Endothelial cell of umbilical vein (primary cell): ENCODE measurements around the gene KRTAP20-4. TPM values are rescaled to one million over a fixed set of nuclear protein-coding genes. Genes with fewer than 3 reads are reported as not detected.

ENCODE experiments used
- BruUV-seq: library from RNA; stranded (reverse); fragments of 400-500 nt; replicated peaks from 2 replicates; lab custom pipeline; 2021; lab: Mats Ljungman, UMichigan
- CTCF ChIA-PET: fragments of 300-600, 350-600 bp; sonication (Branson Sonifier 250); formaldehyde crosslinking; loops from one replicate; lab custom pipeline; 2021; ENCODE audit warnings: antibody characterized with exemption, inconsistent platforms; lab: Charles Lee
- POLR2A ChIA-PET: fragments of 300-600, 350-600 bp; sonication (Branson Sonifier 250); formaldehyde crosslinking; loops from one replicate; lab custom pipeline; 2021; ENCODE audit warnings: antibody characterized with exemption, inconsistent platforms; lab: Charles Lee
- DNase-seq: peaks from one replicate; pipeline ENCODE4 v3.0.0-alpha.2; 2011; ENCODE audit warnings: low read depth, low spot score
- FAIRE-seq: peaks from 2 replicates; lab custom pipeline; 2011; peaks lifted over from hg19 to GRCh38; lab: Jason Lieb, UNC
- H2AFZ ChIP-seq: 2 replicates; pipeline ENCODE4 v1.6.0; 2012; ENCODE audit warnings: low read depth, low read length, control low read depth, inconsistent platforms
- H3K27ac ChIP-seq: 2 replicates; pipeline ENCODE4 v1.5.1; 2011; ENCODE audit warnings: low read depth, mild to moderate bottlenecking, control low read depth, low read length, moderate library complexity; ENCODE audit not compliant: insufficient read depth
- H3K27me3 ChIP-seq, 2 experiments: 2 replicates each; pipeline versions ENCODE4 v1.6.0 to v1.6.1; 2011; ENCODE audit warnings: low read length in 2 of 2, mixed read lengths in 1 of 2; ENCODE audit not compliant: control insufficient read depth in 2 of 2, insufficient read depth in 2 of 2
- H3K36me3 ChIP-seq, 2 experiments: 2 replicates in 1 of 2; 3 replicates in 1 of 2; pipeline ENCODE4 v1.5.1; 2011; ENCODE audit warnings: low read length in 2 of 2, mild to moderate bottlenecking in 1 of 2, moderate library complexity in 1 of 2; ENCODE audit not compliant: control insufficient read depth in 2 of 2, insufficient read depth in 2 of 2; ENCODE audit errors: extremely low read depth in 1 of 2
- H3K4me1 ChIP-seq: 3 replicates; pipeline ENCODE4 v1.5.1; 2011; ENCODE audit warnings: mild to moderate bottlenecking, low read length; ENCODE audit not compliant: control insufficient read depth, insufficient read depth; ENCODE audit errors: extremely low read depth
- H3K4me2 ChIP-seq: 2 replicates; pipeline ENCODE4 v1.6.1; 2011; ENCODE audit warnings: low read length, control low read depth, mixed read lengths; ENCODE audit not compliant: insufficient read depth
- H3K4me3 ChIP-seq, 3 experiments: fragments of 200-600 bp in 1 of 3; sonication (generic), shearing (Covaris generic) in 1 of 3; replicated peaks in 1 of 3; 2 replicates each; pipeline ENCODE4 v1.5.1; 2011 to 2016; ENCODE audit warnings: control low read depth in 3 of 3, low read length in 3 of 3, mild to moderate bottlenecking in 2 of 3, inconsistent platforms in 1 of 3, low read depth in 1 of 3, moderate library complexity in 1 of 3; ENCODE audit not compliant: insufficient read depth in 1 of 3
- H3K79me2 ChIP-seq: 2 replicates; pipeline ENCODE4 v1.6.0; 2012; ENCODE audit warnings: low read length, inconsistent platforms; ENCODE audit not compliant: control insufficient read depth, insufficient read depth
- H3K9ac ChIP-seq: replicated peaks from 2 replicates; pipeline ENCODE3; 2011; ENCODE audit warnings: low read length, control low read depth; ENCODE audit not compliant: insufficient read depth; ENCODE audit errors: extremely low read depth
- H3K9me1 ChIP-seq: replicated peaks from 3 replicates; pipeline ENCODE4 v1.6.0; 2011; ENCODE audit warnings: mild to moderate bottlenecking, low read length; ENCODE audit not compliant: control insufficient read depth, insufficient read depth; ENCODE audit errors: extremely low read depth
- H3K9me3 ChIP-seq: replicated peaks from 2 replicates; pipeline ENCODE4 v1.5.1; 2012; ENCODE audit warnings: low read length, inconsistent platforms; ENCODE audit not compliant: control insufficient read depth, insufficient read depth
- H4K20me1 ChIP-seq: replicated peaks from 2 replicates; pipeline ENCODE3; 2011; ENCODE audit warnings: mild to moderate bottlenecking, low read length; ENCODE audit not compliant: control insufficient read depth, insufficient read depth; ENCODE audit errors: extremely low read depth
- EZH2 ChIP-seq: IDR thresholded peaks from 2 replicates; pipeline ENCODE4 v1.6.1; 2012; ENCODE audit warnings: borderline replicate concordance, low read depth, mild to moderate bottlenecking, moderate library complexity, low read length, inconsistent platforms; ENCODE audit not compliant: severe bottlenecking
- FOS ChIP-seq: IDR thresholded peaks from 2 replicates; pipeline ENCODE4 v1.6.1; 2011; ENCODE audit warnings: mild to moderate bottlenecking, low read length, moderate library complexity, borderline replicate concordance; ENCODE audit not compliant: insufficient read depth
- GATA2 ChIP-seq: IDR thresholded peaks from 2 replicates; pipeline ENCODE4 v1.7.0; 2011; ENCODE audit warnings: low read depth, mild to moderate bottlenecking, moderate library complexity, mixed read lengths, low read length; ENCODE audit not compliant: insufficient read length, insufficient read depth
- JUN ChIP-seq: IDR thresholded peaks from 2 replicates; pipeline ENCODE4 v1.6.1; 2011; ENCODE audit warnings: borderline replicate concordance, low read depth; ENCODE audit not compliant: insufficient read length, insufficient read depth
- MYC ChIP-seq: IDR thresholded peaks from one replicate; pipeline ENCODE4 v1.6.1; 2011; ENCODE audit warnings: mild to moderate bottlenecking, low read depth, low read length
- POLR2A ChIP-seq: IDR thresholded peaks from 2 replicates; pipeline ENCODE4 v1.6.1; 2012; ENCODE audit warnings: low read depth, mild to moderate bottlenecking, control low read depth, low read length
- POLR2AphosphoS5 ChIP-seq: IDR thresholded peaks from 2 replicates; pipeline ENCODE4 v1.6.1; 2012; ENCODE audit warnings: low read depth, mild to moderate bottlenecking, control low read depth, low read length, moderate library complexity; ENCODE audit not compliant: insufficient read depth
- dilution Hi-C: fragments of 300-500 bp; cut with MboI; formaldehyde crosslinking; loops from one replicate; pipeline ENCODE4 v1.15.0; 2019; ENCODE audit warnings: low sequenced_read_pairs; ENCODE audit not compliant: extremely low pct_ligation_motif_present
- intact Hi-C: fragments of 100-400 bp; cut with micrococcal nuclease; formaldehyde crosslinking; loops from one replicate; pipeline ENCODE4 v1.10.0; 2022
- polyA plus RNA-seq, 4 experiments: library from polyadenylated mRNA; depleted of rRNA in 3 of 4; stranded (reverse) in 3 of 4; unstranded in 1 of 4; fragments of >200 nt; gene quantifications; 2 replicates each; pipeline versions ENCODE4 v1.2.1 to v1.2.3, GENCODE V29; 2011 to 2012; ENCODE audit warnings: missing spikeins in 1 of 4
- total RNA-seq: library from RNA; stranded (reverse); gene quantifications from 2 replicates; pipeline ENCODE4 v1.2.3, GENCODE V29; 2021
- TF ChIP-seq, protein P1 (sequence below): IDR thresholded peaks from 2 replicates; pipeline ENCODE4 v1.6.1; 2011; ENCODE audit not compliant: insufficient read depth, insufficient read length
- TF ChIP-seq, protein P2 (sequence below), 2 donors: IDR thresholded peaks; 1 replicate in 1 of 2; 2 replicates in 1 of 2; pipeline ENCODE4 v1.5.1; 2011; ENCODE audit warnings: low read length in 2 of 2, mild to moderate bottlenecking in 2 of 2, moderate library complexity in 2 of 2, control low read depth in 1 of 2, inconsistent platforms in 1 of 2, low read depth in 1 of 2; ENCODE audit not compliant: insufficient read depth in 1 of 2; ENCODE audit errors: extremely low read depth in 1 of 2

The KRTAP20-4 gene
- total and polyA plus RNA-seq, 2 donors (not counting 3 experiments of a cell fraction or from before 2014, with no cell fraction given): not detected

DNA sequence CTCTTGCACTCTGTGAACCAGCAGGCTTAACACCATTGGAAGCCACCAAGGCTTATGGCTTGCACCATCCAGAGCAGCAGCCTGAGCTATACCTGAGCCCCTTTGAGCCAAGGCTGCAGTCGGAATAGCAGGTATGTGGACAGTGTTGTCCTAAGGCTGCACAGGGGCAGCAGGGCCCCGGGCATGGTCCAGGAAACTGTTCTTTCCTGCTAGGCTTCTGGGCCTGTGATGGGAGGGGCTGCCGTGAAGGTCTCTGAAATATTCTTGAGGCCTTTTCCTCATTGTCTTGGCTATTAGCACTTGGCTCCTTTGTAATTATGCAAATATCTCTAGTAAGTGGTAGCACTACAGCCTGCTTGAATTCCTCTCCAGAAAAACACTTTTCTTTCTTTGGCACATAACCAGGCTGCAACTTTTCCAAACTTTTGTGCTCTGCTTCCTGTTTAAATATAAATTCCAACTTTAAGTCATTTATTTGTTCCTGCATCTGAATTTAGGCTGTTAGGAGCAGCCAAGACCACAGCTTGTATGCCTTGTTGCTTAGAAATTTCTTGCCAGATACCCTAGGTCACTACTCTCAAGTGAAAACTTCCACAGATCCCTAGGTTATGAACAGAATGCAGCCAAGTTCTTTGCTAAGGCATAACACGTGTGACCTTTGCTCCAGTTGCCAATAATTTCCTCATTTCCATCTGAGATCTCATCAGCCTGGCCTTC is 5.2 kb downstream of the KRTAP20-4 start:
- Histone ChIP-seq H4K20me1 (no peaks in the 10 kb centered on the region), H3K4me2 (no peak overlapping the region), H3K36me3 (no peaks in the 10 kb centered on the region), H3K4me3 (no peak overlapping the region), H3K9ac (no peak overlapping the region), H3K9me1 (no peaks in the 10 kb centered on the region), H3K9me3 (peaks cover 6% of the 10 kb centered on the region), H2AFZ (no peak overlapping the region), H3K79me2 (no peaks in the 10 kb centered on the region), H3K4me1 (no peaks in the 10 kb centered on the region), H3K27ac (no peak overlapping the region), H3K27me3 (no peaks in the 10 kb centered on the region)
- dilution Hi-C loops (no loop called here), intact Hi-C loops (no loop called here)
- DNase-seq (no peak), FAIRE-seq (no peak)
- TF ChIP-seq POLR2AphosphoS5 (no peak), EZH2 (no peak)
- POLR2A ChIA-PET: no interaction called here
- CTCF ChIA-PET: no interaction called here
- no TSS peak for BruUV-seq

DNA sequence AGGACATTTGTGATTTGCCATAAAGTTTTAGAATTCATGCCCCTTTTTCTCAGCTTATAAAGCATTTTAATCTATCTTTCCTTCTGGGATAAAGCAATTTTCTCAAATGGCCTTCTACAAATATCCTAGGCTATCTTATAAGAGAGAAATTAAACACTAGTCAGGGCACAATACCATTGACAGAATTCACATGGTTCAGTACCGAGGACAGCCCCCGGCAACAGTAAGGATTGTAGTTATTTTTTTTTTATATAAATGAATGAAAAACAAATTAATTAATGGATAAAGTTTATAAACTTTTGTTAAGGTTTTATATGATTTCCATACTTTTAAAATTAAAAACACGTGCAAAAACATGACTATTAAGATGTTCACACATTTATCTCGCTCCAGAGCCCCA is 7.7 kb downstream of the KRTAP20-4 start:
- TF ChIP-seq, protein P1, sequence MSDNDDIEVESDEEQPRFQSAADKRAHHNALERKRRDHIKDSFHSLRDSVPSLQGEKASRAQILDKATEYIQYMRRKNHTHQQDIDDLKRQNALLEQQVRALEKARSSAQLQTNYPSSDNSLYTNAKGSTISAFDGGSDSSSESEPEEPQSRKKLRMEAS: no peak
- no peak for TF ChIP-seq EZH2
- no peak for TF ChIP-seq JUN
- no peak for TF ChIP-seq POLR2AphosphoS5
- TF ChIP-seq, protein P2, sequence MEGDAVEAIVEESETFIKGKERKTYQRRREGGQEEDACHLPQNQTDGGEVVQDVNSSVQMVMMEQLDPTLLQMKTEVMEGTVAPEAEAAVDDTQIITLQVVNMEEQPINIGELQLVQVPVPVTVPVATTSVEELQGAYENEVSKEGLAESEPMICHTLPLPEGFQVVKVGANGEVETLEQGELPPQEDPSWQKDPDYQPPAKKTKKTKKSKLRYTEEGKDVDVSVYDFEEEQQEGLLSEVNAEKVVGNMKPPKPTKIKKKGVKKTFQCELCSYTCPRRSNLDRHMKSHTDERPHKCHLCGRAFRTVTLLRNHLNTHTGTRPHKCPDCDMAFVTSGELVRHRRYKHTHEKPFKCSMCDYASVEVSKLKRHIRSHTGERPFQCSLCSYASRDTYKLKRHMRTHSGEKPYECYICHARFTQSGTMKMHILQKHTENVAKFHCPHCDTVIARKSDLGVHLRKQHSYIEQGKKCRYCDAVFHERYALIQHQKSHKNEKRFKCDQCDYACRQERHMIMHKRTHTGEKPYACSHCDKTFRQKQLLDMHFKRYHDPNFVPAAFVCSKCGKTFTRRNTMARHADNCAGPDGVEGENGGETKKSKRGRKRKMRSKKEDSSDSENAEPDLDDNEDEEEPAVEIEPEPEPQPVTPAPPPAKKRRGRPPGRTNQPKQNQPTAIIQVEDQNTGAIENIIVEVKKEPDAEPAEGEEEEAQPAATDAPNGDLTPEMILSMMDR (IDR thresholded peaks at IDR 0.05; ENCODE audit: extremely low read depth in 1 of 2, insufficient read depth in 1 of 2, low read depth in 1 of 2, low read length in 2 of 2): no peak
- no peak for TF ChIP-seq MYC
- TF ChIP-seq GATA2: no peak
- no peak for TF ChIP-seq POLR2A
- no peak for TF ChIP-seq FOS
- H3K27me3 ChIP-seq: no peaks in the 10 kb centered on the region
- no TSS peak for BruUV-seq
- H3K4me2 ChIP-seq: no peak overlapping the region
- dilution Hi-C loops (no loop called here), intact Hi-C loops (no loop called here)
- H4K20me1 ChIP-seq: no peaks in the 10 kb centered on the region
- no peak overlapping the region for H3K9ac ChIP-seq
- ChIA-PET CTCF (no interaction called here), POLR2A (no interaction called here)
- no peaks in the 10 kb centered on the region for H3K4me1 ChIP-seq
- DNase-seq (no peak), FAIRE-seq (no peak)
- H3K27ac ChIP-seq: no peak overlapping the region
- H3K36me3 ChIP-seq: no peaks in the 10 kb centered on the region
- no peak overlapping the region for H2AFZ ChIP-seq
- no peaks in the 10 kb centered on the region for H3K79me2 ChIP-seq
- peaks cover 11% of the 10 kb centered on the region for H3K9me3 ChIP-seq
- H3K4me3 ChIP-seq: no peak overlapping the region
- no peaks in the 10 kb centered on the region for H3K9me1 ChIP-seq
